PC-3 (cell line): Measurements from ENCODE around the gene H2AZ1. TPM values are rescaled to one million over a fixed set of nuclear protein-coding genes. Genes with fewer than 3 reads are reported as not detected.

Experiments used
- ATAC-seq: fragments of 200-7000 bp; cut with Tn5 transposase; 2 replicates; pipeline ENCODE4 v1.9.1; 2020; ENCODE audit warnings: mild to moderate bottlenecking, moderate library complexity
- BruUV-seq: library from RNA; stranded (reverse); fragments of 400-500 nt; replicated peaks from 2 replicates; lab custom pipeline; 2021; lab: Mats Ljungman, UMichigan
- CTCF ChIA-PET: fragments of 300-600 bp; sonication (Branson Sonifier 250); formaldehyde crosslinking; loops from one replicate; lab custom pipeline; 2022; ENCODE audit warnings: antibody characterized with exemption; lab: Charles Lee
- POLR2A ChIA-PET: fragments of 300-600 bp; sonication (Branson Sonifier 250); formaldehyde crosslinking; loops from one replicate; lab custom pipeline; 2022; ENCODE audit warnings: antibody characterized with exemption; ENCODE audit not compliant: unreplicated experiment; lab: Charles Lee
- DNase-seq: peaks from one replicate; pipeline ENCODE4 v3.0.0-alpha.2; 2015
- H2AFZ ChIP-seq: fragments of 300-600 bp; sonication (generic); 2 replicates; pipeline ENCODE4 v1.6.0; 2016; ENCODE audit warnings: antibody characterized with exemption, low read length
- H3F3A ChIP-seq: fragments of 300-600 bp; sonication (generic); one replicate; pipeline ENCODE4 v1.6.0; 2017; ENCODE audit warnings: antibody characterized with exemption, low read length, control low read depth, mild to moderate bottlenecking; ENCODE audit not compliant: unreplicated experiment
- H3K27ac ChIP-seq: fragments of 300-600 bp; sonication (generic); 2 replicates; pipeline ENCODE4 v1.5.1; 2016; ENCODE audit warnings: mild to moderate bottlenecking, low read length
- H3K27me3 ChIP-seq: fragments of 300-600 bp; sonication (generic); 2 replicates; pipeline ENCODE4 v1.6.1; 2016; ENCODE audit warnings: low read length, mixed read lengths
- H3K36me3 ChIP-seq: fragments of 300-600 bp; sonication (generic); 2 replicates; pipeline ENCODE4 v1.6.1; 2016; ENCODE audit warnings: low read depth, mixed run types, low read length, mixed read lengths
- H3K4me1 ChIP-seq: fragments of 300-600 bp; sonication (generic); 2 replicates; pipeline ENCODE4 v1.5.1; 2016; ENCODE audit warnings: low read length; ENCODE audit not compliant: insufficient read depth
- H3K4me2 ChIP-seq: fragments of 300-600 bp; sonication (generic); 2 replicates; pipeline ENCODE4 v1.6.0; 2016; ENCODE audit warnings: low read length
- H3K4me3 ChIP-seq: fragments of 300-600 bp; sonication (generic); 2 replicates; pipeline ENCODE4 v1.5.1; 2016; ENCODE audit warnings: mild to moderate bottlenecking, low read length, mixed read lengths
- H3K79me2 ChIP-seq: fragments of 300-600 bp; sonication (generic); 2 replicates; pipeline ENCODE4 v1.6.1; 2017; ENCODE audit warnings: low read length, mixed read lengths
- H3K9ac ChIP-seq: fragments of 300-600 bp; sonication (generic); 2 replicates; pipeline ENCODE4 v1.6.0; 2016; ENCODE audit warnings: mild to moderate bottlenecking, low read length
- H3K9me2 ChIP-seq: fragments of 300-600 bp; sonication (generic); replicated peaks from 2 replicates; pipeline ENCODE4 v1.6.1; 2016; ENCODE audit warnings: mixed run types, low read length, mixed read lengths
- H3K9me3 ChIP-seq: fragments of 300-600 bp; sonication (generic); 2 replicates; pipeline ENCODE4 v1.6.1; 2016; ENCODE audit warnings: low read length, mixed read lengths
- H4K20me1 ChIP-seq: fragments of 300-600 bp; sonication (generic); 2 replicates; pipeline ENCODE4 v1.6.1; 2016; ENCODE audit warnings: low read length, mixed read lengths
- EZH2 ChIP-seq: fragments of 300-600 bp; sonication (generic); IDR thresholded peaks from one replicate; pipeline ENCODE4 v1.6.1; 2017; ENCODE audit warnings: antibody characterized with exemption, mild to moderate bottlenecking, low read length; ENCODE audit not compliant: unreplicated experiment
- EZH2phosphoT487 ChIP-seq: fragments of 300-600 bp; sonication (generic); IDR thresholded peaks from 2 replicates; pipeline ENCODE4 v1.6.1; 2018; ENCODE audit warnings: mild to moderate bottlenecking, antibody characterized with exemption, low read length, borderline replicate concordance
- intact Hi-C: fragments of 100-400 bp; cut with micrococcal nuclease; formaldehyde crosslinking; loops from 2 replicates; pipeline ENCODE4 v1.9.0; 2023
- total RNA-seq: library from RNA; depleted of rRNA; stranded (reverse); fragments of >200 nt; gene quantifications from 2 replicates; pipeline ENCODE4 v1.2.3, GENCODE V29; 2014
- TF ChIP-seq, protein P1 (sequence below): fragments of 300-600 bp; sonication (generic); conservative IDR thresholded peaks from 2 replicates; pipeline ENCODE4 v1.5.1; 2017; ENCODE audit warnings: antibody characterized with exemption, low read depth, mild to moderate bottlenecking, low read length

H2AZ1 gene
- total RNA-seq, 1 experiment from 2014 or later: 433 TPM

DNA sequence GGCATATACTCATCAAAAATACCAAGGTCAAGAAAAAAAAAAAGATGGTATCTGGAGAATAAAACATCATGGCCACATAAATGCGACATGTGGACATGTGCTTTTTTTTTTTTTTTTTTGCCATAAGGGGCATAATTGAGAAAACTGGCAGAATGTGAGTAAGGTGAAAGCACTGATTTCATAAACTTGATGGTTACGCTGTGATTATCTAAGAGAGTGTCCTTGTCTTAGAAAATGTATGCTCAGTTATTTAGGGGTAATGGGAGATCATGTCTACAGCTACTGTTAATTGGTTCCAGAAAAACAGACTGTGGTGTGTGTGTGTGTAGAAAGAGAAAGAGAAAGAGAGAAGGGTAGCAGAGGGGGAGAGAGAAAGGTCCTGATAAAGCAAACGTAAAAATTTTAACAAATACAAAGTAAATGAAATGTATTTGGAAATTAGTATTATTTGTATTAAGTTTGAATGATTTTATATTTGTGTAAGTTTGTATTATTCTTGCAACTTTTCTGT, 11.8 kb downstream of the H2AZ1 start:
- Histone ChIP-seq H3K27ac (no peak overlapping the region), H3K4me2 (no peak overlapping the region), H3K36me3 (peaks cover 15% of the 10 kb centered on the region), H3K79me2 (peaks cover 71% of the 10 kb centered on the region), H3K9ac (no peak overlapping the region), H3K9me3 (peaks cover 4% of the 10 kb centered on the region; the same call in 1 of the 2 replicates), H3K9me2 (no peaks in the 10 kb centered on the region), H3K4me3 (no peak overlapping the region), H3K27me3 (no peaks in the 10 kb centered on the region), H3K4me1 (no peaks in the 10 kb centered on the region), H2AFZ (no peak overlapping the region), H4K20me1 (no peaks in the 10 kb centered on the region), H3F3A (no peaks in the 10 kb centered on the region)
- POLR2A ChIA-PET: no interaction called here
- TF ChIP-seq, protein P1, sequence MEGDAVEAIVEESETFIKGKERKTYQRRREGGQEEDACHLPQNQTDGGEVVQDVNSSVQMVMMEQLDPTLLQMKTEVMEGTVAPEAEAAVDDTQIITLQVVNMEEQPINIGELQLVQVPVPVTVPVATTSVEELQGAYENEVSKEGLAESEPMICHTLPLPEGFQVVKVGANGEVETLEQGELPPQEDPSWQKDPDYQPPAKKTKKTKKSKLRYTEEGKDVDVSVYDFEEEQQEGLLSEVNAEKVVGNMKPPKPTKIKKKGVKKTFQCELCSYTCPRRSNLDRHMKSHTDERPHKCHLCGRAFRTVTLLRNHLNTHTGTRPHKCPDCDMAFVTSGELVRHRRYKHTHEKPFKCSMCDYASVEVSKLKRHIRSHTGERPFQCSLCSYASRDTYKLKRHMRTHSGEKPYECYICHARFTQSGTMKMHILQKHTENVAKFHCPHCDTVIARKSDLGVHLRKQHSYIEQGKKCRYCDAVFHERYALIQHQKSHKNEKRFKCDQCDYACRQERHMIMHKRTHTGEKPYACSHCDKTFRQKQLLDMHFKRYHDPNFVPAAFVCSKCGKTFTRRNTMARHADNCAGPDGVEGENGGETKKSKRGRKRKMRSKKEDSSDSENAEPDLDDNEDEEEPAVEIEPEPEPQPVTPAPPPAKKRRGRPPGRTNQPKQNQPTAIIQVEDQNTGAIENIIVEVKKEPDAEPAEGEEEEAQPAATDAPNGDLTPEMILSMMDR: no peak
- TF ChIP-seq EZH2 (no peak), EZH2phosphoT487 (no peak)
- ATAC-seq: no peak
- intact Hi-C loops: no loop called here
- DNase-seq: no peak
- BruUV-seq: no TSS peak
- CTCF ChIA-PET: no interaction called here

DNA sequence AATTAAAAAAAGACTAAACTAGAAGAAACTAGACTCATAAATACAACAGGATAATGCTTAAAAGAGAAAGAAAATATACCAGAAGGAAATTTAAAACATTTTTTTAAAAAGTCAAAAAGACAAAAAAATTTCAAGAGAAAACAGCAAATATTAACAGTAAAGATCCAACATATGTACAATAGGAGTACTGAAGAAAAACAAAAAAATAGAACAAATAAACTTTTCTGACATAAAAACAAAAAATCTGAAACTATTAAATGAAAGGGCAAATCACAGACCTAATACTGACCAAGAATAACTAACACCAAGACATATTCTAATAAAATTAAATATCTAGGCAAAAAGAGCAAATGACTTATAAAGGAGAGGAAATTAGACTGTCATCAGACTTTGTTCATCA, 15.2 kb downstream of the H2AZ1 start:
- TF ChIP-seq, protein P1: no peak
- TF ChIP-seq EZH2 (no peak), EZH2phosphoT487 (no peak)
- DNase-seq (no peak), ATAC-seq (no peak)
- H3K36me3 ChIP-seq: peaks cover 15% of the 10 kb centered on the region
- no peaks in the 10 kb centered on the region for H3K27me3 ChIP-seq
- H3K79me2 ChIP-seq: peaks cover 76% of the 10 kb centered on the region
- no peaks in the 10 kb centered on the region for H3K4me1 ChIP-seq
- H3K9me2 ChIP-seq: no peaks in the 10 kb centered on the region
- intact Hi-C loops: no loop called here
- no peak overlapping the region for H2AFZ ChIP-seq
- H3K4me3 ChIP-seq: no peak overlapping the region
- no peak overlapping the region for H3K4me2 ChIP-seq
- no peaks in the 10 kb centered on the region for H3F3A ChIP-seq
- H3K9me3 ChIP-seq: peaks cover 4% of the 10 kb centered on the region; the same call in 1 of the 2 replicates
- no peak overlapping the region for H3K27ac ChIP-seq
- H4K20me1 ChIP-seq: no peaks in the 10 kb centered on the region; the same call in 1 of the 2 replicates
- H3K9ac ChIP-seq: no peak overlapping the region
- CTCF ChIA-PET: no interaction called here
- POLR2A ChIA-PET: no interaction called here
- BruUV-seq: no TSS peak

DNA sequence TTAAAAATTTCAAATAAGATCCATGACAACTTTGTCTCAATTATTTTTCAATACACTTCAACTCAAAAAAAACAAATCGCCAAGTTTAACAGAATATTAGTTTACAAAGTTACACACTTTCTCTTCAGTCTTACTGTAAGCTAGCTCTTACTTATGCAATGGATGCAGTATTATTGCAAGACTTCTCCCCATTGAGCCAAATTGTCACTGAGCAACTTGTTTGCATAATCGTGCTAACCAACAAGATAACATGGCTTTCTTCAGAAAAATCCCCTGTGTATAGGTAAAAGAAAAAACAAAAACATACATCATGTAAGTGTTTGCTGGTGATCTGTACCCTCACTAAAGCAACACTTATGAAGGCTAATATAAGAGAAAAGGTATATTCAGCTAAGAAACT, 22.5 kb downstream of the H2AZ1 start:
- Histone ChIP-seq H3K9ac (no peak overlapping the region), H3K36me3 (no peaks in the 10 kb centered on the region), H3K4me3 (no peak overlapping the region), H3K27me3 (no peaks in the 10 kb centered on the region), H3K4me2 (no peak overlapping the region), H3K9me2 (no peaks in the 10 kb centered on the region), H3K79me2 (peaks cover 29% of the 10 kb centered on the region), H2AFZ (no peak overlapping the region), H3K27ac (no peak overlapping the region), H3F3A (no peaks in the 10 kb centered on the region), H4K20me1 (no peaks in the 10 kb centered on the region; the same call in 1 of the 2 replicates), H3K4me1 (no peaks in the 10 kb centered on the region), H3K9me3 (no peaks in the 10 kb centered on the region)
- BruUV-seq: no TSS peak
- intact Hi-C loops: no loop called here
- ChIA-PET CTCF (no interaction called here), POLR2A (interaction anchor here (0.5 kb wide), 1 partner anchor 309 kb away, joined by 3 read pairs; no protein-coding TSS in a partner anchor)
- DNase-seq: no peak
- TF ChIP-seq EZH2: no peak
- TF ChIP-seq, protein P1: no peak
- TF ChIP-seq EZH2phosphoT487: no peak
- no peak for ATAC-seq
